Left cardiac atrium (tissue), 4 donors: ENCODE data around the gene RSAD1. TPM values are rescaled to one million over a fixed set of nuclear protein-coding genes. Genes with fewer than 3 reads are reported as not detected.

Source experiments
- ATAC-seq, 2 donors: fragments of 200-7000 bp; cut with Tn5 transposase; one replicate each; pipeline ENCODE4 v1.9.1; 2020; ENCODE audit warnings: mild to moderate bottlenecking in 2 of 2, moderate library complexity in 2 of 2
- DNase-seq: peaks from one replicate; pipeline ENCODE4 v3.0.0-alpha.2; 2020
- intact Hi-C, 2 donors: fragments of 100-400 bp; cut with DNase I; formaldehyde crosslinking; loops; one replicate each; pipeline versions ENCODE4 v1.14.1 to v1.15.1; 2022 to 2023
- total RNA-seq, 2 donors: library from RNA; stranded (reverse); fragmentation: NEBNext Ultra II Directional; extraction: Animal tissue kit (Norgen Biotek cat#: 25700); gene quantifications; one replicate each; pipeline ENCODE4 v1.2.1, GENCODE V29; 2021
- donor health status: DM: no; HTN: yes; CAD: no.
- donor health status: DM: no; HTN: yes; CAD: no; lungs with severe emphysema.
- donor health status: DM: yes; HTN: yes; CAD: no.
- donor health status: Dilated cardiomyopathy.

RSAD1 gene
- total RNA-seq, 2 donors from 2014 or later: 31.6 to 38.8 TPM

DNA sequence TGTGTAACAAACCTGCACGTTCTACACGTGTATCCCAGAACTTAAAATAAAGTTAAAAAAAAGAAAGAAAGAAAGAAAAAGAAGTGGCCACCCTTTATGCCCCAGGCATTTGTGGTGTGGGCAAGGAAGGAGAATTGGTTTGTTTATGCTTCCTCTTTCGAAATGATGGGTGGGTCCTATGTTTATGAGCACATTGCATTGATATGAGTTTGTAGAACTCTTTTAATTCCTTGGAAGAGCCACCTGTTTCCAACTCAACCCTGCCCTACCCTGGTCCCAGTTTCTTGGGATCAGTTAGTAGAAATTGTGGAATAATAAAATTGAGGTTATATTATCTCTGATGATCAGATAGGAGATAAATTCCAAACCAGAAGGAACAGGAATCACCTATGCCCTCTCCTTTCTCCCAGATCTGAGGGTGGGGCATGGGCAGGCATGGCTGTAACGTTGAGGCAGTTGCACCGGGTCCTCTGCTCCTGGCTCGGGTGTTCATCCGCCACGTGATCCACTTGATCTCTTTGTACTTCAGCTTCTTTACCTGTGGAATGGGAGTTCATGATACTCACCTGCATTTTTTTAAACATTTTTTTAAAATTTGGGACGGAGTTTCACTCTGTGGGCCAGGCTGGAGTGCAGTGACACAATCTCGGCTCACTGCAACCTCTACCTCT lies 25.9 kb upstream of the RSAD1 start:
- DNase-seq (no peak), ATAC-seq (peak in 1 of 2 donors; percentile 36)
- intact Hi-C loops: no loop called here

DNA sequence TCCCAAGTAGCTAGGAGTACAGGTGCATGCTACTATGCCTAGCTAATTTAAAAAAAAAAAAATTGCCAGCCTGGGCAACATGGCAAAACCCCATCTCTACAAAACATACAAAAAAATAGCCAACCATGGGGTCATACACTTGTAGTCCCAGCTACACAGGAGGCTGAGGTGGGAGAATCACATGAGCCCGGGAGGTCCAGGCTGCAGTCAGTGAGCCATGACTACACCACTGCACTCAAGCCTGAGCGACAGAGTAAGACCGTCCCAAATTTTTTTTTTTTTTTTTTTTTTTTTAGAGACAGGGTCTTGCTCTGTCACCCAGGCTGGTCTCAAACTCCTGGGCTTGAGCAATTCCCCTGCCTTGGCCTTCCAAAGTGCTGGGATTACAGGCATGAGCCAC lies 24.8 kb upstream of the RSAD1 start:
- DNase-seq (no peak), ATAC-seq (no peak)
- intact Hi-C loops: no loop called here

DNA sequence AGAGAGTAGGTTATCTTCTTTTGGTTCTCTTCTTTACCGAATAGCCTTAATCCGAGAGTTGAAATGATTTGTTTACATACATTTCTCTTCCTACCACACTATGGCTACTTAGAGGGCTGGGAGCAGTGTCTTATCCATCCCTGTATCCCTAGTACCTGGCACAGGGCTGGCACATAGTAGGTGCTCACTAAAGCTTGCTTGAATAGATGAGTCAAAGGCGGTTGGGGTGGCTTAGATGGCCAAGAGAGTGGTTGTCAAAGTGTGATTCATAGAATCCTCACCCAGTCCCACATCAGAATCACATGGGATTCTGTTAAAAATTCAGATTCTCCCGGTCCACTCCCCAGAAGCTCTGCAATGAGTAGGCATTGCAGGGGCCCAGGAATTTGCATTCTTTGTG lies 21.0 kb upstream of the RSAD1 start:
- intact Hi-C loops: no loop called here
- ATAC-seq: no peak
- DNase-seq: no peak

DNA sequence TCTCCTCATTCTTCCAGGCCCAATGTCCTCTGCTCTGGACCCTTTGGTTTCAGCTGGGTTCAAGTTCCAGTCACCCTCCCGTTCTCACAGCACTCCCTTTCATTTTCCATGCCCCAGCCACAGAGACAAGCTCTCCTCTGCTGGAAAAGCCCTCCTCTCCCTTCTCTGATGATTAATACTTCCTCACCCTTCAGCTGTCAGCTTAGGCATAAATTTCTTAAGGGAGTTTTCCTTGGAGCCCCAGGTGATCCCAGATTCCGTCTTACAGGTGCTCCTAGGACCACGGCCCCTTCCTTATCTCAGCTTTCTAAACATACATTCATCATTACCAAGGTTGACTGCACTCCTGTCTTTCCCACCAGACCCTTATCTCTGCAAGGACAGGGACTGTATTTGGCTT lies 20.4 kb upstream of the RSAD1 start:
- DNase-seq (no peak), ATAC-seq (no peak)

DNA sequence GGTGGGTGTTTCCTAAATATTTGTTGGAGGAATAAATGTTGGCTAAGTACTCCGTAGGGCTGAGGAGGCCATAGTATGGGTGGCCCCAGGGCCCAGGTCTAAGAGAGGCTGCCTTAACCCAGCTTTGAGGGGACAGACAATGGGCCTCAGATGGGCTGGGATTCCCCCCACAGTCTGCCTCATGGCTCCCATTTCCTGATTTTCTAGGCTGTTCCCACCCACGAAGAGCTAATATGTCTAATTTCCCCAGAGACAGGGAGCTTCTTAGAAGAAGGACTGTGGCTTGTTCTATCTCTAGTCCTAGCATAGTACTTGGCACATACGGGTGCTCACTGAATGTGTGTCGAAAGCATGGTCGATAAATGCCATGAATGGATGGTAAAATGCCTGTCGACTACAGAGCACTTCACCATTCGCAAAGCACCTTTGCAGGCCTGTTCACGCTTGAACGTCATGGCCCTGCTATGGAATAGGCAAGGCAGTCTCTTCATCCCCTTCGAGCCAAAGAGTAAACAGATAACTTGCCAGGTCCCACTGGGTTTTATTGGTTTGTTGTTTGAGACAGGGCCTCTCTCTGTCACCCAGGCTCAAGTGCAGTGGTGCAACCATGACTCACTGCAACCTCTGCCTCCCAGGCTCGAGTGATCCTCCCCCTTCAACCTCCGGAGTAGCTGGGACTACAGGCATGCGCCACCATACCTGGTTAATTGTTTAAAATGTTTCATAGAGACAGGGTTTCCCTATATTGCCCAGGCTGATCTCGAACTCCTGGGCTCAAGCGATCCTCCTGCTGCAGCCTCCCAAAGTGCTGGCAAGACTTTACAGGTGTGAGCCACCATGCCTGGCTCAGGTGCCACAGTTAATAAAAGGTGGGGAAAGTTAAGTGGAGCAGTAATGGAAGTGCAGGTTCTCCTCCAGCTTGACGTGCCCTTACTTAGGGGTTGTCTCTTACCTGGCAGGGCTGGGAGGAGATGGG lies 19.7 kb upstream of the RSAD1 start:
- peak; percentile 31 to 42 for ATAC-seq
- intact Hi-C loops: no loop called here

More for the DNA sequence above, 20.4 kb upstream of the RSAD1 start:
- intact Hi-C loops: no loop called here

DNA sequence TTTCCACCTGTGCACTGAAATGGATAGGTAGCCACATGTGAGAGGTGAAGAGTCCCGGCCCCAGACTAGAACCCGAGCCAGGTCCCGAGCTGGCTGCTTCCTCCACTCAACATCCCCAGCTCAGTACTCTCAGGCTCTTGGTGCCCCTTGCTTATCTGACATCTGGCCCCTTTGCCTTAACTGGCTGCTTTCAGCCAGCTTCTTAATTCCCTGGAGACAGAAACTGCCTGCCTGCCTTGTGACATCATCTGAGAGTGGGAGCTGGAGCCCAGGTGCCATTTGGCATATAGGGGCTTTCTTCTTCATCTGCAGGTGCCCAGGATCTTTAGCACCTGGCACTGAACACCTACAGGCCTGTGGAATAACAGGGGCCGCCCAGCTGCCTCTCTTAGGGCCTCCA lies 18.9 kb upstream of the RSAD1 start:
- intact Hi-C loops: no loop called here

More for the DNA sequence above, 19.7 kb upstream of the RSAD1 start:
- no peak for DNase-seq

DNA sequence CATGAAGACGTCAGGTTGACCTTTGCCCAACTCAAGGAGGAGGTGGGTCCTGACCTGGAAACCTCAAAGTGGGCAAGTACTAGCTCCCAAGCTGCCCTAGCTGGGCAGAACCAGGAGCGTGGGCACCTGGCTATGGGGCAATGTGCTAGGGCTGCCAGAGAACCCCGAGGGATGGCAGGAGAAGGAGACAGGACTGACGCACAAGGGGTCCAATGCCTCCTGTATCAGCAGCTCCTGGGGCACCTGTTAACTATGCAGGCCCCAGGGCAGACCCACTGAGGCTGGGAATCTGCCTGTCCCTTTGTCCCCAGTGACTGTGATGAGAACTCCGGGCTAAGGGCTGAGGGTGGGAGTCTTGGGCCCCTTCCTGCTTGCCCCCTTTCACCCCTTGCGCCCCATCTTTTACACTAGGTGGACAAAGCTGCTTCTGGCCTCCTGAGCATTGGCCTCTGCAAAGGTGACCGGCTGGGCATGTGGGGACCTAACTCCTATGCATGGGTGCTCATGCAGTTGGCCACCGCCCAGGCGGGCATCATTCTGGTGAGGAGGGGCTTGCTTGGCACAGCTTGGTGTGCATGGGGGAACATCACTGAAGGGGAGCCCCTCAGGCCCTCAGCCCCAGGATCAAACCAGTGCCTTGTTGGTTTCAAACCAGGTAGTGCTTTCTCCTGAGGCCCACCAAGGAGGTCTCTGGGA lies 17.7 kb upstream of the RSAD1 start:
- DNase-seq: no peak
- no peak for ATAC-seq
- intact Hi-C loops: no loop called here

More for the DNA sequence above, 18.9 kb upstream of the RSAD1 start:
- ATAC-seq (no peak), DNase-seq (no peak)

DNA sequence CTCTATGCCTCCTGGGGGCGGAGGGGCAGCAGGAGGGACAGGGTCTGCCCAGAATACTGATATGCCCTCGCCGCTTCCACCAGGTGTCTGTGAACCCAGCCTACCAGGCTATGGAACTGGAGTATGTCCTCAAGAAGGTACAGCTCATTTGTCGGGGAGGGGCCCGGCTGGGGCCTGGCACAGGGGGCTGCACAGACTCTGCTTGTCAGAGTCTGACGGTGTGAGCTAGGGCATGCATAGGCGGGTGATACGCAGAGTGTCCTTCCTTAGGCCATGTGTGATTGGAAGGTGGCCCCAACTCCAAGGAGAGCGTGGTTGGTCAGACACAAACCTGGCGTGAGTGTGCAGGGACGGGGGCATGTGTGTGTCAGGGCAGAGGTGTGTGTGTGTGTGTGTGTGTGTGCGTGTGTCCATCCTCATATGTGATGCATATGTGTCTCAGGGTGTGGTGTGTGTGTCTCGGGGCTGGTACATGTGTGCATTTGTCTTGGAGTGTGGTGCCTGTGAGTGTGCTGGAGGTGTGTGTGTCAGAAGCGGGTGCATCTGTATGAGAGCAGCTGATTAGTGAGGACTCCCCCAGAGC lies 17.0 kb upstream of the RSAD1 start:
- ATAC-seq (no peak), DNase-seq (no peak)
- intact Hi-C loops: no loop called here

DNA sequence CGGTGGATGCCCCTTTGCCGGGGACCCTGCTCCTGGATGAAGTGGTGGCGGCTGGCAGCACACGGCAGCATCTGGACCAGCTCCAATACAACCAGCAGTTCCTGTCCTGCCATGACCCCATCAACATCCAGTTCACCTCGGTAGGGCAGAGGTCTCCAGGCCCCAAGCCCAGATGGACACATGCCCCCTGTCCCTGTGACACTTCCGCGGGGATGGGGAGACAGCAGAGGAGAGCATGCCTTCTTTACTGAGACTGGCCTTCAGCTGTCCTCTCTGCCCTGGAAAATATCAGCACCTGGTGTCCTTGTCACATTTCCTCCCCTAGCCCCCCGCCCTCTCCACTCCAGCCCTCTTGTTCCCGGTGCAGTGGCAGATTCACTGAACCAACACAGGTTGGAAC lies 16.2 kb upstream of the RSAD1 start:
- no peak for DNase-seq
- ATAC-seq: peak in 1 of 2 donors; percentile 24
- intact Hi-C loops: no loop called here

DNA sequence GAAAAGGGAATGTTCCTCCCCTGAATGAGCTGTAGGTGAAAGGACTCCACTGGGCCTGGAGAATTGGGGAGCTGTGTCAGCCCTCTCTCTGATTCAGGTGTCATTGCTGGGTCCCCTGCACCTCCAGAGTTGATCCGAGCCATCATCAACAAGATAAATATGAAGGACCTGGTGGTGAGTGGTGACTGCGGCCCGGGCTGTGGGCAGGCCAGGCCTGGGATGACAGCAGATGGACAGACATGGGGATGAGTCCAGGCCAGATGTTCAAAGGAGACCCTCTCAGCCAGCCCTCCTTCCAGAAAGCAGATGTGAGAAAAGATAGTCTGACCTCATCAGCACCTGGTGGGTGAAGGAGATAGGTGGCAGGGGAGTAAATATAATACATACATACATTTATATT lies 14.5 kb upstream of the RSAD1 start:
- DNase-seq: no peak
- ATAC-seq: no peak
- intact Hi-C loops: no loop called here

DNA sequence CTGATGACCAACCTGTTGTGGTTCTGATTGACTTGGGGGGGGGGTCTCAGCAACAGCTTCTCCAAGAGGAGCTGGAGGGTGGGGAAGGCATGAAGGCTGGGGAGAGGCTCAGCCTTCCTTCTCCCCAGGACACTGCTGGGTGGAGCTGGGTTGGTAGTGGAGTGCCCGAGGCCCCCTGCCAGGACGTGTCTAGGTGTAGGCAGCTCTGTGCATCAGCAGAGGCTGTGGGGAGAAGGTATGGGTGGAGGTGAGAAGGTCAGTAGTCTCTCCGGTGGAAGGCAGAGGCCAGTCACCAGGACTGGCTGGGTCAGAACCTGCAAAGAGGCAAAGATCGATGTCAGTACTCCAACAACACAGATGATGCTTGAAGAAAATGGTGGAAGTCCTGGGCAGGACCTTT lies 13.9 kb upstream of the RSAD1 start:
- no peak for ATAC-seq
- no peak for DNase-seq
- intact Hi-C loops: no loop called here

DNA sequence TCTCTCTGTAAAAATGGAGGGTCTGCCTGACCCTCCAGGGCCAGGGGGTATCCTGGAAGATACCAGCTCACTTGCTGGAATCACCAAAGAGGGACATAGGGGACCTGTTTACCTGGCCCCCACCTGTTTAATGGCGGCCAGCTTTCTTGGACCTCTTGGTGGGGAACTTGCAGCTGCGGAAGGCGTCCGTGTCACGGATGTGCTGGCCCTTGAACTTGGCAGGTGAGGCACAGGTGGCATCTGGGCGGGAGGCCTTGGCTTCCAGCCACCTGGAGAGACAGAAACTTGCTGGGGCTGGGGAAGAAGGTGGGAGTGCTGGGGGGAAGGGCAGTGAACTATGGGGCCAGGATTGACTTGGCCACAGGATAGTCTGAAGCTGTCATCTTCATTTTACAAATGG lies 13.5 kb upstream of the RSAD1 start:
- intact Hi-C loops: no loop called here
- ATAC-seq (no peak), DNase-seq (no peak)

DNA sequence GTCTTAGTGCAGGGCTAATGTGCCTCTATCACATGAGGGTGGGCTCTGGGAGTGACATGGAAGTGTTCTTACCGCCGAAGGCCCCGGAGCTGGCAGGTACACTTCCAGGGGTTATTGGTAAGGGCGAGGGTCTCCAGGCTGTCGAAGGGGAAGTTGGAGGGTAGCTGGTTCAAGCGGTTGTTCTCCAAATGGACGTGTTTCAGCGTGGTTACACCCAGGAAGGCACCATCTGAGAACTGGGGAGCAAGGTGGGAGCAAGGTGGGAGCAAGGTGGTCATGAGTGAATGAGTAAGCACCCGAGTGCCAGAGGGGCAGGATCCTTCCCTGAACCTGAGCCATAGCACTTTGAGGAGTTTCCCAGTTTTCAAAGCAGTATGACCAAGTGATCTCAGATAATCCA lies 13.0 kb upstream of the RSAD1 start:
- ATAC-seq (no peak), DNase-seq (no peak)
- intact Hi-C loops: no loop called here

DNA sequence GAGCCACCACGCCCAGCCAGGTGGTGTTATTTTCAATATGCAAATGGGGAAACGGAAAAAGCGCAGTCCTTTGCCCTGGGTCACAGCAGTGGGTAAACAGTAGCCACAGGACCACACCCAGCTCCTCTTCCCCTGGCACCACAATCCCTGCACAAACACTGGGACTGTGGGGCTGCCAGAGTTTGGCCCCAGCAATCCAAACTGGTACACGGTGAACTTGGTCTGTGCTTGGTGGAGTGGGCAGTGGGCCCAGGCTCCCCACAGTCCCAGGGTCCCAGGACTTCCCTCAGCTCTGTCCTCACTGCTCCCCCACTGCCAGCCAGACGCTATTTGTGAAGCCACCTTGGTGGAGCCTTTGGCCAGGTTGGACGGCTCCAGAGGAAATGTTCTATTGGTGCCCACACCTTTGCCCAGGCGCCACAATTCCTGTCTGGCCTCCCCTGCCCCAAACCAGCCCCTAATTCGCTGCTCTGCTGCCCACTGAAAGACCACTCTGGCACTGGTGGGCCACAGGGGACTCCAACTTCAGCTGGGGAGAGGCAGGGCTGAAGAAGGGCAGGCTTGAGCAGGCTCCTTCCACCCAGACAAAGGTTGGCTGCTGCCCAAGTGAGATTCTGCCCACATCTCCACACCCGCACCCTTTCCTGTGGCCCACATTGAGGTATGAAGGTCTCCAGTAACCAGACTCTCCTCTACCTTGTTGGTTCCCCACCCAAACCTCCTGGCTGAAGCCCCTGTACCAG lies 12.1 kb upstream of the RSAD1 start:
- ATAC-seq (no peak), DNase-seq (no peak)
- intact Hi-C loops: no loop called here

DNA sequence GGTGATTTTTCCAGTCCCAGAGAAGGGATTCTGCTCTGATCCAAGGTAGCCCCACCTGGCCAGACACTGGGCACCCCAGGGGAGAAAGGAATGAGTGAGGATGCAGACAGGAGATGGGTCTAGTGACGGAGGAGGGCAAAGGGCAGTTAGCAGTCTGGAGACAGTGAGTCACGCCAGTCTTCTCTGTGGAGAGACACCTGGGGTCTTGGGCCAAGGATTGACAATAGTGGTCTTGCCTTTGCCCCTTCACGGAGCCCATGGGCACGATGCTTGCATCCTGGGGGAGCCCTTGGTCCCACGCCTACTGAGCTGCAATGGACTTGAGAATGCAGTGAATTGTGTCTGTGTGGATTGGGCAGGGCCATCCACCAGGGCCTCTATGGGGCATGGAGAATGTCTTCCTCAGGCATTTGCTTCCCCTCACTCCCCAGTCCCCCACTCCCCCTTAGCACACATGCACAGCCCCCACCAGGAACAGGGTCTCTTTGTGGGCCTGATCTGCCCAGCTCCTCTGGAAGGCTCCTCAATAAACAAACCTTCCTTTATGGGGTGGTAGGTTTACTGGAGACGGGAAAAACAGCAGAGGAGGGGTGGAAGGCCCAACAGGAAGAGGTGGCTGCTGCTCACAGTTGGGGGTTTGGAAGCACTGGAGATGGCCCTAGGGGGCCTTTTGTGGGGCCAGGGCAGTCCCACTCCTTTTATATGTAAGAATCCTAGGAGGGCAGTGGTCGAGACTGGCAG lies 11.4 kb upstream of the RSAD1 start:
- ATAC-seq (no peak), DNase-seq (no peak)
- intact Hi-C loops: no loop called here

DNA sequence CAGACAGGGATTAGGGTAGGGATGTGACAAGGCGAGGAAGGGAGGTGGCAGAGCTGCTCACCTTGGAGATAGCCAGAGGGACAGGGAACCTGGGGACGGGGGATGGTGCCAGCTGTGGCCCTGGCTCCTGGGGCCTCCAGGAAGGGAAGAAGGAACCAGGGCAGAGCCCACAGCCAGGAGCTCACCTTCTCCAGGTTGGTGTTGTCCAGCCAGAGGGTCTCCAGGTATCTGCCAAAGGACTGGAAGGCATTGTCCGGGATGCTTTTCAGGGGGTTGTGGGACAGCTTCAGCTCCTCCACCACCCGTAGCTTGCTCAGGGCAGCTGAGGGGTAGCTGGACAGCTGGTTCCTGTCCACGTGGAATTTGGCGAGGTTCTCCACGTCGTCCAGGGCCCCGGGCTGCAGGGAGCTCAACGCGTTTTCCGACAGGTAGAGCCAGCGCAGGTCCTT lies 10.8 kb upstream of the RSAD1 start:
- intact Hi-C loops: no loop called here
- DNase-seq: no peak
- no peak for ATAC-seq

DNA sequence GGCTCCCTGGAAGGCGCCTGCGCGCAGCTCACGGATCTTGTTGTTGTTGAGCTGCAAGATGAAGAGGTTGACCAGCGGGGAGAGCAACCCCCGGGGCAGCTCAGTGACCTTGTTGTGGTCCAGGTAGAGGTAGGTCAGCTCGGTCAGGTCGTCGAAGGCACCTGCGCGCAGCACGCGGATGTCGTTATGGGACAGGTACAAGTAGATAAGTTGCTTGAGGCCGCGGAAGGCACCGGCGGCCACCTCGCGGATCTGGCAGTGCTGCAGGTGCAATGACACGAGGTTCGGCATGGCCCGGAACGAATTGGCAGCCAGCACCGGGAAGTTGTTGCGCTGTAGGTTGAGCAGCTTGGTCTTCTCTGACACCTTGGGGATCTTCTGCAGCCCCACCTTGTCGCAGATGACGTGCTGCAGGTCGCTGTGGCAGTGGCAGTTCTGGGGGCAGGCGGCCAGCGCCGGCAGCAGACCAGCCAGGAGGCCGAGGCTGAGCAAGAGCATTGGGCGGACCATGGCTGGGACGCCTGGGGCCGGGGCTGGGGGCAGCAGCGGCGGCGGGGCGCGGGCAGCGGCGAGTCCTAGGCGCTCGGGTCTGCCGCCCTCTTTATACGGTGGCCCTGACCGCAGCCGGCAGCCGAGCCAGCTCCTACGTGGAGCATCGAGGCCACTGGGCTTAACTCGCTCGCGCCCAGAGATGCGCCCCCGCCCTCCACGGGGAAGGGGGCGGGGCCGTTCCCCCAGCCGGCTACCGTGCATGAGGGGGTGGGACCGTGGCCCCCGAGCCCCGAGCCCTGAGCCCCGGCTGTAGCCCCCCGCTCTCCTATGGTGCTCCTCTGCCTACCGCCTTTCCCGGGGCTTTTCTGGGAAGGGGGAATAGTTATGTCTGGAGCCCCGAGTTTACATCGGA lies 10.1 kb upstream of the RSAD1 start, which contains the start of gene CHAD:
Gene CHAD (minus strand): TSS at position 577 of the 904 bp plus-strand sequence. CDS start 67 bp downstream, at position 510.
- intact Hi-C loops: no loop called here
- ATAC-seq (peak; percentile 48 to 61), DNase-seq (no peak)
